ENCODE results near the gene SIX2.

The SIX2 gene

DNA sequence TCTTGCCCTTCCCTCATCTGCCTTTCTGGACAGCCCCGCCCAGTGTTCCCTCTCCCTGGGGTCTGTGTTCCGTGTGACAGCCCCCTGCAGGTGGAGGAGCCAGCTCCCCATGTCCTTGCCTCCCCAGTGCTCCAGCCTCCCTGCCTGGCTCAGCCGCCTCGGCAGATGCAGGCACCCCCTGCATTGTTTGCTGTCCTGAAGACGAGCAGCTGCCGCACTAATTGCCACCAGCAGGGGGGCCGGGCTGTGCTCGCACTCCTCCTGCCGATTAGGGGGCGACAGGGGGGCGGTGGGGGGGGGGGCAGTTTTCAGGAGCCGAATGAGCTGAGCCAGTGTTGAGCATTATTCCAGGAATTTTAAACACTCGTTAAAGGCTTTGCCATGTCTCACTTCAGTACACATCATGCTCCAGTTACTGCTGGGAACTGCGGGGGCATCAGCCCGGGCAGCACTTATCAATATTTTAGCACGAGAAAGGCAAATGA is 44.5 kb downstream of the SIX2 start:
- no peak for DNase-seq

- DNase-seq: no peak
These were observed 47.0 kb downstream of the SIX2 start for GRCh38 chr2:44962176-44962695.

DNA sequence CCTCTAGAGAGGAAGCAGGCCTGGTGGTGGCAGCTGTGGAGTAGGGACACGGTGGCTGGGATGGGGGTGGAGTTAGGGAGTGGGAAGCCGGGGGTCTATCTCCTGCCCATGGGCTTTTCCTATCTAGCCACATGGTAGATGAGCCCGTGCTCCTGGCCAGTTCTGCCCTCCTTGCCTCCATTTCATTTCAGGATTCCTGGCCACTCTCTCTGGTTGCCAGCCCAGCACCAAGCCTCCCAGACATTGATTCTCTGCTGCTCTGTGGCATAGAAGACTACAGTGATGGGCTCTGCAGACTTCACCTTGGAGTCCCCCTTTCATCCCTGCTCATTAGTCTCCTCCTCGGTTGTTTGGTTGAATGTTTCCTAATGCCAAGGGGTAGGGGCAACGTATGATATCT is 48.4 kb downstream of the SIX2 start:
- DNase-seq: no peak

- DNase-seq: no peak
These were observed 49.4 kb downstream of the SIX2 start for GRCh38 chr2:44959855-44960254.

- no peak for DNase-seq
These were observed 51.5 kb downstream of the SIX2 start for GRCh38 chr2:44957656-44958327.

- no peak for DNase-seq
These were observed 52.4 kb downstream of the SIX2 start for GRCh38 chr2:44956843-44957242.

GRCh38 chr2:44955593-44956392 is 53.5 kb downstream of the SIX2 start:
- DNase-seq: peak; percentile 80

Data from stimulated activated CD4-positive, alpha-beta T cell treated with anti-CD3 and anti-CD28 coated beads, Interleukin-4, amount 100 ng/mL, for 24 hours (primary cell).